AG04449 (cell line): ENCODE results near the gene CLCN1.
"Not testable (repeated sequence)": the region's sequence is repeated elsewhere in the genome, so short reads cannot be mapped to it uniquely, and the experiment has no call there.

ENCODE experiments used
- CTCF ChIA-PET: fragments of 350-600 bp; formaldehyde crosslinking; extraction: SDS; loops from one replicate; lab custom pipeline; 2021; ENCODE audit warnings: antibody characterized with exemption; lab: Yijun Ruan, JAX
- POLR2A ChIA-PET: fragments of 400-600, 350-600 bp; formaldehyde crosslinking; extraction: SDS; loops from one replicate; lab custom pipeline; 2020; ENCODE audit warnings: antibody characterized with exemption, inconsistent platforms; lab: Yijun Ruan, JAX
- DNase-seq: peaks from one replicate; pipeline ENCODE4 v3.0.0-alpha.2; 2010; ENCODE audit warnings: low read depth, low spot score
- H3K4me3 ChIP-seq: 2 replicates; pipeline ENCODE4 v1.5.1; 2011; ENCODE audit warnings: low read depth, mild to moderate bottlenecking, control low read depth, low read length
- CTCF ChIP-seq: IDR thresholded peaks from one replicate; pipeline ENCODE4 v1.5.1; 2011; ENCODE audit warnings: mild to moderate bottlenecking, moderate library complexity, low read length, control low read depth, inconsistent platforms; ENCODE audit not compliant: insufficient read depth; ENCODE audit errors: missing control alignments

CLCN1 gene

GRCh38 chr7:143289421-143289820, 26.5 kb upstream of the CLCN1 start:
- POLR2A ChIA-PET = no interaction called here
- DNase-seq = no peak
- peak overlapping the region; percentile 88 for H3K4me3 ChIP-seq
- CTCF ChIA-PET = interaction anchor here (1.3 kb wide), 2 partner anchors 91 to 125 kb away, joined by 4 to 6 read pairs; no protein-coding TSS in a partner anchor
- no peak for TF ChIP-seq CTCF

GRCh38 chr7:143289888-143290287, 26.0 kb upstream of the CLCN1 start:
- not testable (repeated sequence) for DNase-seq
- CTCF ChIA-PET = interaction anchor here (1.3 to 4.5 kb wide), 3 partner anchors 11 to 125 kb away, joined by 4 to 18 read pairs (median 6); no protein-coding TSS in a partner anchor
- peak overlapping the region; percentile 88 for H3K4me3 ChIP-seq
- POLR2A ChIA-PET = interaction anchor here (0.6 kb wide), 1 partner anchor 9 kb away, joined by 3 read pairs; no protein-coding TSS in a partner anchor

- no peak for TF ChIP-seq CTCF
- no peak for DNase-seq
- POLR2A ChIA-PET = interaction anchor here (0.6 kb wide), 1 partner anchor 8 kb away, joined by 3 read pairs; no protein-coding TSS in a partner anchor
- peak overlapping the region; percentile 6; the same call in 1 of the 2 replicates for H3K4me3 ChIP-seq
- CTCF ChIA-PET = interaction anchor here (1.3 to 4.5 kb wide), 3 partner anchors 10 to 124 kb away, joined by 4 to 18 read pairs (median 6); no protein-coding TSS in a partner anchor
Measured at GRCh38 chr7:143290293-143290692, 25.6 kb upstream of the CLCN1 start.

- TF ChIP-seq CTCF = no peak
- CTCF ChIA-PET = interaction anchor here (1.4 to 4.5 kb wide), 4 partner anchors 8 to 91 kb away, joined by 3 to 18 read pairs (median 6); no protein-coding TSS in a partner anchor
- DNase-seq = no peak
- POLR2A ChIA-PET = no interaction called here
- H3K4me3 ChIP-seq = no peak overlapping the region
Measured at GRCh38 chr7:143292876-143293275, 23.0 kb upstream of the CLCN1 start.

- no peak for DNase-seq
- ChIA-PET CTCF (interaction anchor here (0.7 to 2.6 kb wide), 6 partner anchors 10 to 207 kb away, joined by 3 to 18 read pairs (median 4); no protein-coding TSS in a partner anchor), POLR2A (interaction anchor here (1.0 kb wide), 1 partner anchor 33 kb away, joined by 4 read pairs; the partner anchor contains the start of gene GSTK1)
- no peak for TF ChIP-seq CTCF
- H3K4me3 ChIP-seq = no peak overlapping the region
Measured at GRCh38 chr7:143295870-143296269, 20.0 kb upstream of the CLCN1 start.

- H3K4me3 ChIP-seq = no peak overlapping the region
- no peak for TF ChIP-seq CTCF
- DNase-seq = no peak
- ChIA-PET POLR2A (interaction anchor here (1.2 kb wide), 1 partner anchor 8 kb away, joined by 4 read pairs; the partner anchor contains the start of gene CASP2), CTCF (interaction anchor here (0.7 to 2.6 kb wide), 7 partner anchors 9 to 207 kb away, joined by 3 to 18 read pairs (median 4); no protein-coding TSS in a partner anchor)
Measured at GRCh38 chr7:143296686-143297085, 19.2 kb upstream of the CLCN1 start.

- ChIA-PET CTCF (interaction anchor here (0.7 to 3.9 kb wide), 9 partner anchors 7 to 81 kb away, joined by 3 to 18 read pairs (median 4); partner anchors contain the start of gene GSTK1), POLR2A (interaction anchor here (1.2 kb wide), 1 partner anchor 36 kb away, joined by 3 read pairs; the partner anchor contains the start of gene GSTK1)
- DNase-seq = no peak
- H3K4me3 ChIP-seq = no peak overlapping the region
- no peak for TF ChIP-seq CTCF
Measured at GRCh38 chr7:143299346-143299745, 16.6 kb upstream of the CLCN1 start.
